Stimulated activated CD4-positive, alpha-beta T cell treated with anti-CD3 and anti-CD28 coated beads, Interleukin-4, amount 100 ng/mL, for 1 hour (primary cell): ENCODE data around the gene LRRC30.

ENCODE experiments used
- DNase-seq: peaks from one replicate; pipeline ENCODE4 v3.0.0-alpha.2; 2020

The LRRC30 gene

DNA sequence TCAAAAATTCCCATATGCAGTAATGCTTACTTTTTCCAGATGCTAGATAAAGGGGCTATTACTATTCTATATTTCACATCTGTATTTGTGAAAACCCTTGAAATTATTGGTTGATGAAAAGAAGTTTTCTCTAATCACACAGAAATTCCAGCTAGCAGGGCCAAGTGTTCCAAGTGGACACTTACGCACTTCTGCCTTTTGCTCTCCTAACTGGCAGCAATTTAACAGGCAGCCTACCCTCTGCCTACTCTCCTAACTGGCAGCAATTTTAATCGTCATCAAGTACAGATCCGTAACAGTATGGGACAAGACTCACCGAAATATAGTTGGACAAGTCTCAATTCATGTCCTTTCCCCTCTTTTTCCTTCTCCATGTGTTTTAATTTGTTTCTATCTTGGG, 12.0 kb downstream of the LRRC30 start:
- DNase-seq, result no peak

DNA sequence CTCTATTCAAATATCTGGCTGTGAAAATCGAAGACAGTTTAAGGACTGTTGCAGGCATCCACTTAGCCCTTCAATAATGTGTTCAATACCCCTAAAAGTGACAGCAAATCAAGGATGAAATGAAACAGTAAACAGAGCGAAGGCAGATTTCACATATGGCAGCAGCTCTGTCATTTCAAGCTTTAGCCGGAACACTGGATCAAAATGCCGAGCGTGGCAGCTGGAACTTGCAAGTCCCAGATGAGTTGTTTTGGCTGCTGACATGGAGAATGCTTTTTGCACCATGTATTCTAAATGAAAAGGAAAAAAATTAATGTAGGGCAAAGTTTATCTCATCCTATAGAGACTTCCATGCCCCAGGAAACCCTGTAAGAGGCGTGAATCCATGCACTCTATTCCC, 18.0 kb downstream of the LRRC30 start:
- no peak for DNase-seq

DNA sequence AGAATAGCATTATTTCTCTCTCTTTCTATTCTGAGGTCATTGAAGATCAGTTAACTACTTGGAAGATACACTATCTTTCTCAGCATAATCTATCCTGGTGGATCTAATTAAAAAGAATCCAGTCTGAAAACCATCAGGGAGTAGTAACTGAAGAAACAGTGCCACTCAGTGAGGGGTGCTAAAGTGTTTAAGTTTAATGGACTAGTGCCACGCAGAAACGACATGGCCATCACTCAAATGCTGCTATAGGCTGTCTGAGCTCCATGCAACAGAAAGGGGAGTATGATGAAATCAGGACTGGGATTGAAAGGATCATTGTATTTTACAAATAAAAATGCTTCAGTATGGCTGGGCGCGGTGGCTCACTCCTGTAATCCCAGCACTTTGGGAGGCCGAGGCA, 23.3 kb downstream of the LRRC30 start:
- no peak for DNase-seq

DNA sequence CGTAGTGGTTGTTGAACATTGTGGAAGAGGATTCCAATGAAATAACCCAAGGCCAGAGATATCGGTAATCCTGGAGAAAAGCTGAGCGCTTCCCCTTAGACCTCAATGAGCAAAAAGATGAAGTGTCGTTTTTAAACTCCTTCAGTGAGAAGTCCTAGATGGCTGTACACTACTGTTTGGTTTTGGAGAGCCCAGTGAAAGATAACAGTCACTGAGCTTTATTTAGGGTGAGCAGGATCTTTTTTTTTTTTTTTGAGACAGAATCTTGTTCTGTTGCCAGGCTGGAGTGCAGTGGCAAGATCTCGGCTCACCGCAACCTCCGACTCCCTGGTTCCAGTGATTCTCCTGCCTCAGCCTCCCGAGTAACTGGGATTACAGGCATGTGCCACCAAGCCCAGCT, 24.2 kb downstream of the LRRC30 start:
- no peak for DNase-seq

DNA sequence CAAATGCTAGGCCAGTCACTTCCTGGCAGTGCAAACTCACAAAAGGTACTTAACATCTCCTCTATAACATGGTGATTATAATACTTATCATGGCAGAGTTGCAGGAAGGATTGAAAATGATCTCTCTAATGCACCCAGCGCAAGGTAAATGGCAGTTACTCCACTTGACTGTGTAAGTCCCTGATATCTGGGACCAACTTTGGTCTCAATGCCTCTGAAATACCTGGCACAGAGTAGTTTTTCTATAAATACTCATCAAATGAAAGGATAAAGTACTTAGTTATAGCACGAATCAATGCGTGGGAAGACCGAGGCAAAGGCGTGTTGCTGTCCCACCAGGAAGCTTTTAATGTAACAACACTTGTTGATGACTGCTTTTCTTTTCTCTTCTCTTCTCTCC, 24.8 kb downstream of the LRRC30 start:
- DNase-seq, result no peak

DNA sequence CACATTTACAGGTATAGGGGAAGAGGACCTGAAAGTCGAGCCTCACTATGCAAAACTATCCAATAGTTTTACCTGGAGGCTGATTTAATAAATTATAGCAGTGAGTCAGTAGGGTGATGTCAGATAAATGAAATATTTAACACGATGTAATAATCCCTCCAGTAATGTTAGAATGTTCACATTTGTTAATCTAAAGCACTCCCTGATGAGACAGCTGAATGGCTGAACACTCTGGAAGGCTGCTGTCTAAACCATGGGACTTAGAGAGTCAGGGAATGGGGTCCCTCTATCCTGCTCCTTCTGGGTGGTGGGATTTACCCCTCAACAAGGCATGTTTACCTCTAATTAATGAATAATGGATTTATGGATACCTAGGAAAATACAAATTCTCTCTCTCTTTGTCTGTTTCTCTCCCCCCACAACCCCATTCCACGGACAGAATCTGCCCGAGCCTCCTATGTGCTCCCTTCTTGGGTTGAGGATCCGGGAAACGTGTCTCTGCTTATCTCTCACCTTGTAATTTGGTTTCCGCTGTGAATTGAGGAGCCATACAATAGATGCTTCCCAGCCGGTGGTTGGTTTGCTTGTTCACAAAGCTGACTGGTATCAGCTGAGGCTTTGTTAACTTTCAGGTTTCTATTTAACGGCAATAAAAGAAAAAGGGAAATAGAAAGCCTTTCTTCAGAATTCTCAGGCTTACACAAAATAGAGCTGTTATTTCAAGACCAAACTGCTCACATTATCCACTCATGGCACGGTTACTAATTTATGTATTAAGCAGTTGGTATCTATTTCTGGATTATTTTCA, 25.9 kb downstream of the LRRC30 start:
- DNase-seq, result no peak

DNA sequence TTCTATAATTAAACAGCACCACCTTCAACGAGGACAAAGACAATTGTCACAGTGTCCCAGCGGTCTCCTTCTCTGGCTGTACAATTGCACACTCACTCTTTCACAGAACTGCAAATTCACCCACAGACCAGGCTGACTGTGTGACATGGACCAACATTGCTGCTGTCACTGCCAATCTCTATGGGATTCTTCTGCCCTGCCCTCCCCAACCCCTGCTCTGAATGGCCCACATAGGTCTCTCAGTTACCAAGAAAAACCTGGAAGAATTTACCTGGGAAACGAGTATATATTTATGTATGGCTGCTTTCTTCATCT, 26.5 kb downstream of the LRRC30 start:
- DNase-seq, result no peak

DNA sequence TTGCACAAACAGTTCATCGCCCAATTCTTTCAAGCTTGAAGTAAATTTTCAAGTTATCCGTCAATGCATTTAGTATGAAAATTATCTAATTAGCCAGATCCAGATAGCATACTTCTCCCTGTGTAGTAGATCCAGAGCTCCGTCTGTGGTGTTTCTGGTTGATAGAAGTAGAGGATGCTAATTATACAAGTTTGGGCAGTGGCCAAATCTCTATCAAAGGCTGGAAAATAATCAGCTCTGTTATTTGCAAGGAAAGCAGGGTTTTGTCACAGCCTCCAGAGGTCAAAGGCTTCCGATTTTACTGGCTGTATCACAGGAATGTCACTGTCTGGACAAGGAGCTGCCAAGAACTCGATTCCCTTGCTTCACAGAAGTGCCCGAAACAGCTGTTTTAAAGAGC, 28.6 kb downstream of the LRRC30 start:
- DNase-seq, result no peak

DNA sequence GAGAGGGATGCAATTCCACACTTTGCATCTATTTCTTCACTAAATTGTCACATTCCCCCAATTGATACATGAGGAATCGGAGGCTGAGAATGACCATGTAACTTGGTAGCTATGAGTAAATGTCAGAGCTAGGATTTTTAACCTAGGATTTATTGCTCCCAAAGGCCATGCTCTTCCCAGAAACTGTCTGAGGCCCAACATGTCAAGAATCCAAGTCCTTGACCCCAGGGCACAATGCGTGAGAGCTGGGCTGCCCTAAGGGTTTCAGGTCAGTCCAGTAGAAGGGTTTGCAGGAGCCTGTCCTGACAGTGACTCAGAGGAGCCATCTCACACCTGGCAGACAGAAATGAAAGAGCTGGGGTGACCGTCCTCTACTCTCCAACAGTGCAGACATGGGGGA, 30.3 kb downstream of the LRRC30 start:
- no peak for DNase-seq

DNA sequence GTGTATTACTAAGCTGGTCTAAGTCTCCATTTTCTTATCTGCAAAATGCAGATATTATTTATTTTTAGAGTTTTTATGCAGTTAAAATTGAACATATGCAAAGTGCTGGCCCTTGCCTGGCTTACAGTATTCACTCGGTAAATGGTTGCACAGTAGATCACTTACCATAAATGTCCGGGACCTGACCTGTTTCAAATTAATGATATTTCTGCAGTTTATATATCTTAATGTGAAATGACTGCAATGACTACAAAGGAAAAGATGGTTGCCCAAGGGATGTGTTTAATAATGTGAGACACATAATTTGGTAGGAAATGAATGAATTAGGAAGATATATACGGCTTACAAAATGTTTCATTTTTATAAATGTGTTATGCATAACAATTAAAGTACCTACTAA, 37.1 kb downstream of the LRRC30 start:
- DNase-seq, result no peak

DNA sequence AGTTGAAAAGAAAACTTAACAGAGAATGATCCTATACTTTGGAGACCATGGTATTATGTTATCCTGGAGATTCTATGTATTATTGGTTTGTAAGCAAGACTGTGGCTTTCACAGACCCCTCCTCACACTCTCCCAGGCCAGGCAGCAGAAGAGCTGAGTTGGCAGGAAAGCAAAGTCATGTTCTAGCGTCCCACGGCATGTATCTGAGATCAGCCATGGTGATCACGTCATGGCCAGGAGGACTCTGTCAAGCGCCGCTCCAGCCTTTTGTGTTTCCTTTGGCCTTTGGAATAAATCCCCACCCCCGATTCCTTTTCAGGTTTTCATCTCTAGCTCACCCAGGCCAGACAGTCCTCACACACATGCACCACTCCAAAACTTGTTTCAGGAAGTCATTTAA, 39.1 kb downstream of the LRRC30 start:
- DNase-seq, result no peak

DNA sequence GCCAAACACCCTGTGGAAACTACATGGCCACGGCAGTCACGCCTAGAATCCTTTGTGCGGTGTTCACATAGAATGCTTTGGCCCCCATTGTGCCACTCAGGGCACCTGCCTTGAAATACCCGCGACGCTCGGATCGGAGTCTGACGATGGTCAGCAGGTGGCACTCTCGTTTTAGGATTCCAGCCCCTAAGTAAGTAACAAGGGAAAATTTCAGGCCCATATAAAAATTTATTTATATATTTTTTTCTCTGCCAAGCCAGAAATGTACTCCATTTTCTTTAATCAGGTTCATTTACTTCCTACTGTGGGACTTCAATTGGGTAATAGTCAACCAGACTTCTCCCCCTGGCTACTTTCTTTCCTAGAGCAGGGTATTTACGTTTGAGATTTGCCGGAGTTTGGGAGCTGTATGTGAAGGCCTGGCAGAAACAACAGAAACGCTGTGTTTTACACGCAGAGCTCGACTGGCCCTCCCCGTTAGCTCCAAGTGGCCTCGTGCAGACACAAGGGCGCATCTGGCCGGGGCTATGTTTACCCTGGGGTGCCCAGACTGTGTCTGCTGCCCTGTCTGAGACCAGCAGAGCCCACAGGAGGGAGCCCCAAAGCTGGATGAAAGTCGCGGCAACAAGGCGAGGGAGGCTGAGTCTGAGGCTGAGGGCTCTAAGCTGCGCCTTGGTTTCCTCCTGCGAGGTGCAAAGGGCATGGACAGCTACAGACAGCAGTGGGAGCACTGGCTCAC, 41.6 kb downstream of the LRRC30 start:
- DNase-seq, result no peak

DNA sequence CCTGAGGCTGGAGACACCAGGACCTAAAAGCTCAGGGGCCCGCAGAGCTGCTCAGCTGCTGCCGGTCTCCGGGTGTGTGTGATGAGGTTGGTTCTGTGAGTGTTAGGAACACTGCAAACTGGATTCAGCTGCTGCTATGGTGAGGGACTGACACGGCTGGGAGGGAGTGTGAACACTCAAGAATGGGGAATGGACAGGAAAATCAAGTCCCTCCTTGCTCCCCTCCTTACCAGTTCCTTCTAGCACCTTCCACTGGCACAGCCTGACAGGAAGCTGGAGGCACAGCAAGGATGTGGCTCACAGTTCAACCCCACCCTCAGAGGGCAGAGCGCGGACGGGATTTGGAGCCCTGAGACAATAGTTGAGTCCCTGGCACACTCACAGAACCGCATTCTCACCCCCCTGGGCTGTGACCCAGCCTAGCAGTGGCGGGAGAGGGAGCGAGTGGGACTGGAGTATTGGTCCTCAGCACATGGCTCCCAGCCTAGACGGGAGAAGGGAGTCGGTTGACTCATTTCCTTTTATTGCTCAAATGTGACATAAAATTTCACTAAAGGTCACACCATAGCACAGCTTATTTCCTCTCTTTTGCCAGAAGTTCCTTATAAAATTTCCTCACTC, 42.5 kb downstream of the LRRC30 start:
- no peak for DNase-seq

DNA sequence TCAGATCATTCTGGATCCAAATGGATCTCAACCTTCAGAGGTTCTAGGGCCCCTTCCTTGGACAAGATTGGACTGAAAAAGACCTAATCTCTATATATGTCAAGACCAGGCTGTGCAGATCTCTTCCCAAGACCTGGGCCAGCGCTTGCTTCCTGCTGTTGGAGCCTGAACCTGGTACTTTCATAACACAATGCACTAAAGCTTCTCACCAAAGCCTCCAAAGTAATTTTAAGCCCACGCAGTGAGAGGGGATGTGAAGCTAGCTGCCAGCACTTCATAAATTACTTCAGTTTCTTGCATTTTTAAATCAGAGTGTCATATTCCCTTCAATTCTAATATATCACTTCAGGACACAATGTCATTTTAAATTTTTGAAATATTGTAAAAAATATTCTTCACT, 50.7 kb downstream of the LRRC30 start:
- DNase-seq, result no peak
